Measurements from ENCODE around the gene ARHGAP10. TPM values are rescaled to one million over a fixed set of nuclear protein-coding genes. Genes with fewer than 3 reads are reported as not detected.
A peak's percentile ranks its signal among the peaks of the same experiment; 100 is the strongest.

The ARHGAP10 gene
- total RNA-seq, 1 experiment from 2014 or later: 9.0 TPM

- Histone ChIP-seq H4K20me1 (ENCODE audit: low read length) (no peaks in the 10 kb centered on the region), H3K9me2 (replicated peaks; ENCODE audit: low read length) (no peaks in the 10 kb centered on the region), H2AFZ (ENCODE audit: low read length) (no peak overlapping the region), H3K27me3 (ENCODE audit: low read length) (no peaks in the 10 kb centered on the region), H3K36me3 (ENCODE audit: low read depth, low read length) (no peaks in the 10 kb centered on the region), H3K9ac (ENCODE audit: low read length) (no peak overlapping the region), H3K4me3 (ENCODE audit: low read length) (no peak overlapping the region), H3K27ac (ENCODE audit: low read length) (no peak overlapping the region), H3K4me2 (ENCODE audit: low read length) (no peak overlapping the region), H3K9me3 (ENCODE audit: low read length) (no peaks in the 10 kb centered on the region), H3F3A (ENCODE audit: low read length, unreplicated experiment) (no peaks in the 10 kb centered on the region), H3K79me2 (ENCODE audit: low read length) (no peaks in the 10 kb centered on the region), H3K4me1 (ENCODE audit: insufficient read depth, low read length) (no peaks in the 10 kb centered on the region)
- ATAC-seq: no peak
- intact Hi-C loops (cut with micrococcal nuclease): no loop called here
- POLR2A ChIA-PET (ENCODE audit: unreplicated experiment): no interaction called here
- BruUV-seq (replicated peaks): no TSS peak
- DNase-seq: no peak
- TF ChIP-seq CTCF (conservative IDR thresholded peaks at IDR 0.05; ENCODE audit: low read depth, low read length) (no peak), EZH2 (IDR thresholded peaks at IDR 0.05; ENCODE audit: low read length, unreplicated experiment) (no peak), EZH2phosphoT487 (IDR thresholded peaks at IDR 0.05; ENCODE audit: borderline replicate concordance, low read length) (no peak)
- CTCF ChIA-PET: no interaction called here
Measured at GRCh38 chr4:147980586-147980985, 248.7 kb downstream of the ARHGAP10 start.

GRCh38 chr4:147981305-147981704 lies 249.4 kb downstream of the ARHGAP10 start:
- Histone ChIP-seq H3K27me3 (ENCODE audit: low read length) (no peaks in the 10 kb centered on the region), H3K9me3 (ENCODE audit: low read length) (no peaks in the 10 kb centered on the region), H3F3A (ENCODE audit: low read length, unreplicated experiment) (no peaks in the 10 kb centered on the region), H3K4me3 (ENCODE audit: low read length) (no peak overlapping the region), H3K4me2 (ENCODE audit: low read length) (no peak overlapping the region), H2AFZ (ENCODE audit: low read length) (no peak overlapping the region), H3K36me3 (ENCODE audit: low read depth, low read length) (no peaks in the 10 kb centered on the region), H4K20me1 (ENCODE audit: low read length) (no peaks in the 10 kb centered on the region), H3K9ac (ENCODE audit: low read length) (no peak overlapping the region), H3K27ac (ENCODE audit: low read length) (no peak overlapping the region), H3K79me2 (ENCODE audit: low read length) (no peaks in the 10 kb centered on the region), H3K4me1 (ENCODE audit: insufficient read depth, low read length) (no peaks in the 10 kb centered on the region), H3K9me2 (replicated peaks; ENCODE audit: low read length) (no peaks in the 10 kb centered on the region)
- POLR2A ChIA-PET (ENCODE audit: unreplicated experiment): no interaction called here
- DNase-seq (no peak), ATAC-seq (no peak)
- TF ChIP-seq CTCF (conservative IDR thresholded peaks at IDR 0.05; ENCODE audit: low read depth, low read length) (no peak), EZH2phosphoT487 (IDR thresholded peaks at IDR 0.05; ENCODE audit: borderline replicate concordance, low read length) (no peak), EZH2 (IDR thresholded peaks at IDR 0.05; ENCODE audit: low read length, unreplicated experiment) (no peak)
- intact Hi-C loops (cut with micrococcal nuclease): no loop called here
- CTCF ChIA-PET: no interaction called here
- BruUV-seq (replicated peaks): no TSS peak

DNA sequence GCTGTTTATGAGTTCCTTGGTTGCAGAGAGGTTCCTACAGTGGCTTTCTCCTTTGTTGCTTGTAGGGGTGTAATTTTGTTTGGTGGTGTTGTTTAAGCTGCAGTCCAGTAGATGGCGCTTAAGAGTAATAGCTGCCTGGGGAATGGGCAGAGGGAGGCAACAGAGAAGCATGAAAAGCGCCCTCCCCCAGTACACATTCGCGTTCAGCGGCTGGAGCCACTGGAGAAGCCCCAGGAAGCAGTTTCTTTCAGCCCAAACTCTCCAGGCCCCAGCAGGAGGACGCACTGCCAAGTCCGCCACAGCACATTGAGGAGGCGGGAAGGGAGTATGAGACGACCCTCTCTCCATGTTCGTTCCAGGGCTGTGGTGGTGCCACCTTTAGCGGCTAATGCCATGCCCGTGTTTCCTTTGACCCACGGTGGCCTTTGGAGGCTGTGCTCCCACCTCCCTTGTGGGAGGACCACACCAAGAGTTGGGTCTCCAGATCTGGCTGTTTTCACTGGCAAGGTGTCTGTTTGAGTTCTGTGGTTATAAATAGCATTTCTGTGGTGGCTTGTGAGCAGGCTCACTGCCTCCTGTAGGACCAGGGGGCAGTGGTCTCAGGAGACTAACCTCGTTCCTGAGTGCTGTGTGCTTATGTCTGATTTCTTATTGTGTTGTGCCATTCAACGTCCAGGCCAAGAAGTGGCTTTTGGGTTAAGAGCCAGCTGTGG lies 252.3 kb downstream of the ARHGAP10 start:
- H3K9ac ChIP-seq (ENCODE audit: low read length): no peak overlapping the region
- no peaks in the 10 kb centered on the region for H3K36me3 ChIP-seq (ENCODE audit: low read depth, low read length)
- TF ChIP-seq CTCF (conservative IDR thresholded peaks at IDR 0.05; ENCODE audit: low read depth, low read length) (peak; percentile 79), EZH2phosphoT487 (IDR thresholded peaks at IDR 0.05; ENCODE audit: borderline replicate concordance, low read length) (no peak)
- no peaks in the 10 kb centered on the region for H4K20me1 ChIP-seq (ENCODE audit: low read length)
- no peaks in the 10 kb centered on the region for H3K27me3 ChIP-seq (ENCODE audit: low read length)
- intact Hi-C loops (cut with micrococcal nuclease): no loop called here
- H3K4me1 ChIP-seq (ENCODE audit: insufficient read depth, low read length): no peaks in the 10 kb centered on the region
- no peak overlapping the region for H3K4me2 ChIP-seq (ENCODE audit: low read length)
- DNase-seq: peak; percentile 60
- no peak overlapping the region for H2AFZ ChIP-seq (ENCODE audit: low read length)
- H3K4me3 ChIP-seq (ENCODE audit: low read length): no peak overlapping the region
- H3K79me2 ChIP-seq (ENCODE audit: low read length): no peaks in the 10 kb centered on the region
- no peaks in the 10 kb centered on the region for H3F3A ChIP-seq (ENCODE audit: low read length, unreplicated experiment)
- no peaks in the 10 kb centered on the region for H3K9me2 ChIP-seq (replicated peaks; ENCODE audit: low read length)
- ChIA-PET CTCF (interaction anchor here (0.6 to 0.7 kb wide), 3 partner anchors 227 to 1047 kb away, joined by 3 to 4 read pairs (median 3); partner anchors contain the start of gene NR3C2), POLR2A (ENCODE audit: unreplicated experiment) (no interaction called here)
- no TSS peak for BruUV-seq (replicated peaks)
- H3K27ac ChIP-seq (ENCODE audit: low read length): no peak overlapping the region
- H3K9me3 ChIP-seq (ENCODE audit: low read length): no peaks in the 10 kb centered on the region
- peak; percentile 73 for ATAC-seq
